Fibroblast of lung (primary cell): ENCODE measurements around the gene MPZL2. TPM values are rescaled to one million over a fixed set of nuclear protein-coding genes. Genes with fewer than 3 reads are reported as not detected.

Source experiments
- DNase-seq, 2 donors: peaks; one replicate each; pipeline versions ENCODE4 v3.0.0 to v3.0.0-alpha.2; 2010; ENCODE audit warnings: low read depth in 2 of 2
- H2AFZ ChIP-seq: 2 replicates; pipeline ENCODE4 v1.5.1; 2012; ENCODE audit warnings: low read length, control low read depth, inconsistent platforms
- H3K27ac ChIP-seq: 2 replicates; pipeline ENCODE4 v1.5.1; 2011; ENCODE audit warnings: low read length, control low read depth; ENCODE audit not compliant: insufficient read depth
- H3K27me3 ChIP-seq: 2 replicates; pipeline ENCODE4 v1.5.1; 2011; ENCODE audit warnings: mild to moderate bottlenecking, low read length; ENCODE audit not compliant: control insufficient read depth, insufficient read depth
- H3K36me3 ChIP-seq: 2 replicates; pipeline ENCODE4 v1.5.1; 2011; ENCODE audit warnings: low read length; ENCODE audit not compliant: control insufficient read depth, insufficient read depth
- H3K4me1 ChIP-seq: 2 replicates; pipeline ENCODE4 v1.5.1; 2011; ENCODE audit warnings: low read length; ENCODE audit not compliant: control insufficient read depth, insufficient read depth; ENCODE audit errors: extremely low read depth
- H3K4me2 ChIP-seq: 2 replicates; pipeline ENCODE4 v1.5.1; 2011; ENCODE audit warnings: low read length, control low read depth; ENCODE audit not compliant: insufficient read depth; ENCODE audit errors: extremely low read depth
- H3K4me3 ChIP-seq, 4 experiments: fragments of 200-600 bp in 1 of 4; sonication (generic) in 1 of 4; replicated peaks in 1 of 4; 2 replicates each; pipeline ENCODE4 v1.5.1; 2011 to 2016; ENCODE audit warnings: low read length in 4 of 4, low read depth in 3 of 4, mild to moderate bottlenecking in 3 of 4, control low read depth in 2 of 4, inconsistent platforms in 1 of 4, mixed read lengths in 1 of 4; ENCODE audit not compliant: insufficient read depth in 1 of 4; ENCODE audit errors: control extremely low read depth in 1 of 4
- H3K79me2 ChIP-seq: 2 replicates; pipeline ENCODE4 v1.5.1; 2012; ENCODE audit warnings: mild to moderate bottlenecking, low read length, inconsistent platforms; ENCODE audit not compliant: control insufficient read depth, insufficient read depth
- H3K9ac ChIP-seq: 2 replicates; pipeline ENCODE4 v1.5.1; 2011; ENCODE audit warnings: mild to moderate bottlenecking, low read length, control low read depth; ENCODE audit not compliant: insufficient read depth
- H3K9me3 ChIP-seq: 2 replicates; pipeline ENCODE4 v1.5.1; 2012; ENCODE audit warnings: low read depth, low read length; ENCODE audit not compliant: control insufficient read depth, insufficient read depth
- H4K20me1 ChIP-seq: 2 replicates; pipeline ENCODE4 v1.5.1; 2011; ENCODE audit warnings: low read length; ENCODE audit not compliant: control insufficient read depth, insufficient read depth; ENCODE audit errors: extremely low read depth
- CTCF ChIP-seq, 2 donors: IDR thresholded peaks in 1 of 2; conservative IDR thresholded peaks in 1 of 2; 1 replicate in 1 of 2; 2 replicates in 1 of 2; pipeline ENCODE4 v1.5.1; 2011 to 2012; ENCODE audit warnings: low read length in 2 of 2, control low read depth in 1 of 2, inconsistent platforms in 1 of 2, low read depth in 1 of 2, mild to moderate bottlenecking in 1 of 2
- EZH2 ChIP-seq: IDR thresholded peaks from 2 replicates; pipeline ENCODE4 v1.5.1; 2012; ENCODE audit warnings: low read length, control low read depth, mild to moderate bottlenecking; ENCODE audit errors: missing control alignments
- polyA plus RNA-seq, 2 donors: library from polyadenylated mRNA; depleted of rRNA in 1 of 2; stranded (reverse) in 1 of 2; unstranded in 1 of 2; fragments of >200 nt; gene quantifications; 2 replicates each; pipeline ENCODE4 v1.2.1, GENCODE V29; 2011 to 2012; ENCODE audit warnings: missing spikeins in 1 of 2
- total RNA-seq: library from RNA; depleted of rRNA; stranded (reverse); fragments of >200 nt; gene quantifications from 2 replicates; pipeline ENCODE4 v1.2.1, GENCODE V29; 2014

Gene MPZL2
- total and polyA plus RNA-seq, 2 donors (not counting 1 experiment from before 2014, with no cell fraction given), result not detected

DNA sequence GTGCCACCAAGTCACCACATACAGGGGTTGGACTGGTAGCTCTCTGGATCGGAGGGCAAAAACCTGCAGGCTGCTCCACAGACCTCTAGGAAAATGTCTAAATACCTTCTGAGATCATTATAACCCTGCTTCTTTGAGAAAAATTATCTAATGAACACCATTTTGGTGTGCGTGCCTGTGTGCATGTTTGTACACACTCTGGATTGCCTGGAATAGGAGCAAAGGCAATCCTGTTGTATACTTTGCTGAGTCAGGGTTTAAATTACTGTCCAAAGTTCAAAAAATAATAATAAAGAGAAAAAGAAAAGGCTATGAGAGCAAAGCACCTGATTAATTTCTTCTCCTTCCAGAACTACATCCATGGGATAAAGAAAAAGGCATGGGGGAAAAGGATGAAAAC lies 50.3 kb downstream of the MPZL2 start:
- no peak overlapping the region for H3K4me3 ChIP-seq
- no peak overlapping the region for H2AFZ ChIP-seq
- H3K4me2 ChIP-seq, result no peak overlapping the region
- H3K9ac ChIP-seq, result no peak overlapping the region
- DNase-seq, result no peak
- H3K36me3 ChIP-seq, result no peaks in the 10 kb centered on the region
- TF ChIP-seq CTCF (conservative IDR thresholded peaks at IDR 0.05 in 1 of 2, IDR thresholded peaks at IDR 0.05 in 1 of 2; ENCODE audit: low read depth in 1 of 2, low read length in 2 of 2) (no peak), EZH2 (no peak)
- H3K79me2 ChIP-seq, result no peaks in the 10 kb centered on the region
- no peaks in the 10 kb centered on the region for H3K4me1 ChIP-seq
- H3K27ac ChIP-seq, result no peak overlapping the region
- no peaks in the 10 kb centered on the region for H4K20me1 ChIP-seq
- peaks cover 9% of the 10 kb centered on the region for H3K27me3 ChIP-seq
- H3K9me3 ChIP-seq, result no peaks in the 10 kb centered on the region

DNA sequence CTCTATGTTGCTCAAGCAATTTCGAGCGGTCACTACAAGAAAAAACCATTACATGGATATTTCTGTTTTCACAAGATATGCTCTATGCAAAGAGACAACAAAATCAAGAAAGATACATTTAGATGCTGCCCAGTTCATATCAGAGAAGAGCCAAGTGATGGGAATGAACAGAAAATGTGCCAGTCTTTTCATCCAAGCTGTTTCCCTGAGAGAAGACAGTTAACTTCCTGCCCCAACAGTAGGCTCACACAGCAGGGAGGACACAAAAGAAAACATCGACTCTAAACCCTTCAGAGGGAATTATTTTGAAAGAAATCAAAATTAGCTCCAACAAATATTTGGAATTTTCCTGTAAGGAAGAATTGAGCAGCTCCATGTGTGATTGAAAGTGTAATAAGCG lies 50.9 kb downstream of the MPZL2 start:
- no peaks in the 10 kb centered on the region for H3K79me2 ChIP-seq
- H3K9me3 ChIP-seq, result no peaks in the 10 kb centered on the region
- no peak overlapping the region for H3K4me3 ChIP-seq
- no peaks in the 10 kb centered on the region for H3K4me1 ChIP-seq
- H3K9ac ChIP-seq, result no peak overlapping the region
- no peak overlapping the region for H3K4me2 ChIP-seq
- no peaks in the 10 kb centered on the region for H4K20me1 ChIP-seq
- no peaks in the 10 kb centered on the region for H3K36me3 ChIP-seq
- no peak overlapping the region for H2AFZ ChIP-seq
- peaks cover 9% of the 10 kb centered on the region for H3K27me3 ChIP-seq
- no peak for DNase-seq
- TF ChIP-seq CTCF (conservative IDR thresholded peaks at IDR 0.05 in 1 of 2, IDR thresholded peaks at IDR 0.05 in 1 of 2; ENCODE audit: low read depth in 1 of 2, low read length in 2 of 2), result no peak
- no peak for TF ChIP-seq EZH2
- H3K27ac ChIP-seq, result no peak overlapping the region

DNA sequence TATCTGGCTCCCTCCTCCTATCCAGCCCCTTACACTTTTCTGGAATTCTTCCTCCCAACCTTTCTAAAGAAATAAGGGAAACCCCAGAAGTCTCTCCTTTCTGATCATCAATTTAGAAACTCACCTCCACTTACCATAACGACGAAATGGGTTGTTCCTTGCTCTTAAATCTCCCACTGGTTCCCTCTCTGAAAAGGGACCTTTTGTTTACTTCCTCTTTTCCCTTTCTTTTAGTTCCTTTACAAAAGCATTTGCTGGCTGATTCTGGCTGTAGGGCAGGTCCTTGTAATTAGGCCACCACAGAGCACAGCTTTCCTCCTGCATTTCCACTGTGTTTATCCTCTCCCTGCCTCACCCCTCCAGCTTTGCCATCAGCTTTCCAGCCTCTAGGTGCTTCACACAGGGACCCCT lies 51.3 kb downstream of the MPZL2 start:
- H3K4me3 ChIP-seq, result no peak overlapping the region
- H3K9me3 ChIP-seq, result no peaks in the 10 kb centered on the region
- no peaks in the 10 kb centered on the region for H4K20me1 ChIP-seq
- TF ChIP-seq CTCF (conservative IDR thresholded peaks at IDR 0.05 in 1 of 2, IDR thresholded peaks at IDR 0.05 in 1 of 2; ENCODE audit: low read depth in 1 of 2, low read length in 2 of 2), result no peak
- H3K4me1 ChIP-seq, result no peaks in the 10 kb centered on the region
- no peaks in the 10 kb centered on the region for H3K36me3 ChIP-seq
- H3K27ac ChIP-seq, result no peak overlapping the region
- H3K9ac ChIP-seq, result no peak overlapping the region
- no peak overlapping the region for H2AFZ ChIP-seq
- no peak for DNase-seq
- H3K4me2 ChIP-seq, result no peak overlapping the region
- H3K27me3 ChIP-seq, result peaks cover 9% of the 10 kb centered on the region
- no peaks in the 10 kb centered on the region for H3K79me2 ChIP-seq
